PFSK-1 (cell line): ENCODE results near the gene KLF14.

ENCODE experiments used
- FOXP2 ChIP-seq: optimal IDR thresholded peaks from 2 replicates; pipeline ENCODE3; 2011; ENCODE audit warnings: borderline replicate concordance, control low read depth, inconsistent platforms; ENCODE audit not compliant: insufficient read depth; ENCODE audit errors: extremely low read length, extremely low read depth
- POLR2AphosphoS5 ChIP-seq: IDR thresholded peaks from 2 replicates; pipeline ENCODE4 v1.6.1; 2012; ENCODE audit warnings: low read depth, mild to moderate bottlenecking, control low read depth, low read length, moderate library complexity
- REST ChIP-seq, 2 experiments: IDR thresholded peaks; 2 replicates each; pipeline versions ENCODE4 v1.6.1 to v1.8.0; 2011 to 2012; ENCODE audit warnings: low read depth in 2 of 2, low read length in 2 of 2, control low read depth in 1 of 2, inconsistent platforms in 1 of 2, mild to moderate bottlenecking in 1 of 2, moderate library complexity in 1 of 2; ENCODE audit not compliant: insufficient read depth in 1 of 2
- SIN3A ChIP-seq: IDR thresholded peaks from 2 replicates; pipeline ENCODE4 v1.6.1; 2012; ENCODE audit warnings: mild to moderate bottlenecking, low read length, moderate library complexity, borderline replicate concordance; ENCODE audit not compliant: insufficient read depth
- TAF1 ChIP-seq: IDR thresholded peaks from 2 replicates; pipeline ENCODE4 v1.6.1; 2012; ENCODE audit warnings: low read length, control low read depth, borderline replicate concordance; ENCODE audit not compliant: insufficient read depth

- TF ChIP-seq TAF1 (no peak), SIN3A (no peak), POLR2AphosphoS5 (no peak), REST (IDR thresholded peaks at IDR 0.05; ENCODE audit: insufficient read depth in 1 of 2, low read depth in 2 of 2, low read length in 2 of 2) (no peak), FOXP2 (no peak)
Observed at GRCh38 chr7:130712416-130712815, 21.6 kb downstream of the KLF14 start.
